ENCODE data around the gene TBC1D3B.
"Not testable (repeated sequence)": the region's sequence is repeated elsewhere in the genome, so short reads cannot be mapped to it uniquely, and the experiment has no call there.

TBC1D3B gene

DNA sequence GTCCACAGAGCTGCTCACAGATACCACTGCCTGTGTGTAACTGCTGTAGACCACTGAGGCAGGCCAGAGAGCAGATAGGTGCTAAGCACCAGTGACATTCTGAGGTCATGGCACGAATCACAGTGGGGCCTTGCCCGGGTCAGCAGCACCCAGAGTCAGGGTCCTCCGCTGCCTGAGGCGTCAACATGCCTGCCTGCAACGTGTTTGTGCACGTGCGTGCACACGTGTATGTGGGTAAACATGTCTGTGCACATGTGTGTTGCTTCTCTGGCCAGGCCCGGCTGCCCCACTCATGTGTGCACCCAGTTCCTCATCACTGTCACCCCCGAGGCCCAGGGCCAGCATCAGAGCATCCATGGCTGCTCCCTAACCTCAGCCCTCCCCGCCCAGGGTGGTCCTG lies at the start of gene TBC1D3B:
TSS of gene TBC1D3B (minus strand) at position 101 of the 400 bp plus-strand sequence. CDS start 1,586 bp downstream, outside the sequence.
- not testable (repeated sequence) for DNase-seq (ENCODE audit: low spot score)

DNA sequence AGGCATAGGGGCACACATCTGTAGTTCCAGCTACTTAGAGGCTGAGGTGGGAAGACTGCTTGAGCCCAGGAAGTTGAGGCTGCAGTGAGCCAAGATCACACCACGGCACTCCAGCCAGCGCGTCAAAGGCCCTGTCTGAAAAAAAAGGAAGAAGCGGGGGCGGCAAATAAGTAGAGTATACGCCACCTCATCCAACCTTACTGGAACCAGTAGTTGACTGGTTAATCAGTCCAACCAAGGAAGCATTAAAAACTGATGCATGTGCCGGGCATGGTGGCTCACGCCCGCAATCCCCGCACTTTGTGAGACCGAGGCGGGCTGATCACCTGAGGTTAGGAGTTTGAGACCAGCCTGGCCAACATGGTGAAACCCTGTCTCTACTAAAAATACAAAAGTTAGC lies 46.5 kb upstream of the TBC1D3B start:
- DNase-seq (ENCODE audit: low spot score) = not testable (repeated sequence)

DNA sequence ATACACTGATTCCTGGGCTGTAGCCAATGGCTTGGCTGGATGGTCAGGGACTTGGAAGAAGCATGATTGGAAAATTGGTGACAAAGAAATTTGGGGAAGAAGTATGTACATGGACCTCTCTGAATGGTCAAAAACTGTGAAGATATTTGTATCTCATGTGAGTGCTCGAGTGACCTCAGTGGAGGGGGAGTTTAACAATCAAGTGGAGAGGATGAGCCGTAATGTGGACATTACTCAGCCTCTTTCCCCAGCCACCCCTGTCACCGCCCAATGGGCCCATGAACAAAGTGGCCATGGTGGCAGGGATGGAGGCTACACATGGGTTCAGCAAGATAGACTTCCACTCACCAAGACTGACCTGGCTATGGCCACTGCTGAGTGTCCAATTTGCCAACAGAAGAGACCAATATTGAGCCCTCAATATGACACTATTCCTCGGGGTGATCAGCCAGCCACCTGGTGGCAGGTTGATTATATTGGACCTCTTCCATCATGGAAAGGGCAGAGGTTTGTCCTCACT lies 45.2 kb upstream of the TBC1D3B start:
- DNase-seq (ENCODE audit: low spot score) = not testable (repeated sequence)

DNA sequence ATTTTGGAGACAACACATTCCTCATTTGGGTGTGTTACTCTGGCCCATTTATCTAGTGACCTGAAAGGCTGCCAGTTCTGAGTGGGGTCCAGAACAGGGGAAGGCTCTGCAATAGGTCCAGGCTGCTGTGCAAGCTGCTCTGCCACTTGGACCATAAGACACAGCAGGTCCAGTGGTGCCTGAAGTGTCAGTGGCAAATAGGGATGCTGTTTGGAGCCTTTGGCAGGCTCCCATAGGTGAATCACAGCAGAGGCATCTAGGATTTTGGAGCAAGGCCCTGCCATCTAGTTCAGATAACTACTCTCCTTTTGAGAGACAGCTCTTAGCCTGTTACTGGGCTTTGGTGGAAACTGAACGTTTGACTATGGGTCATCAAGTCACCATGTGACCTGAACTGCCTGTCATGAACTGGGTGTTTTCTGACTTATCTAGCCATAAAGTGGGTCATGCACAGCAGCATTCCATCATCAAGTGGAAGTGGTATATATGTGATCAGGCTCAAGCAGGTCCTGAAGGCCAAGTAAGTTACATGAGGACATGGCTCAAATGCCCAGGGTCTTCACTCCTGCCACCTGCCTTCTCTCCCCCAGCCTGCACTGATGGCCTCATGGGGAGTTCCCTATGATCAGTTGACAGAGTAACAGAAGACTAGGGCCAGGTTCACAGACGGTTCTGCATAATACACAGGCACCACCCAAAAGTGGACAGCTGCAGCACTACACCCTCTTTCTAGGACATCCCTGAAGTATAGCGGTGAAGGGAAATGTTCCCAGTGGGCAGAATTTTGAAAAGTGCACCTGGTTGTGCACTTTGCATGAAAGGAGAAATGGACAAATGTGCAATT lies 44.5 kb upstream of the TBC1D3B start:
- not testable (repeated sequence) for DNase-seq (ENCODE audit: low spot score)

- not testable (repeated sequence) for DNase-seq (ENCODE audit: low spot score)
Observed at GRCh38 chr17:36219556-36219955, 43.1 kb upstream of the TBC1D3B start.

DNA sequence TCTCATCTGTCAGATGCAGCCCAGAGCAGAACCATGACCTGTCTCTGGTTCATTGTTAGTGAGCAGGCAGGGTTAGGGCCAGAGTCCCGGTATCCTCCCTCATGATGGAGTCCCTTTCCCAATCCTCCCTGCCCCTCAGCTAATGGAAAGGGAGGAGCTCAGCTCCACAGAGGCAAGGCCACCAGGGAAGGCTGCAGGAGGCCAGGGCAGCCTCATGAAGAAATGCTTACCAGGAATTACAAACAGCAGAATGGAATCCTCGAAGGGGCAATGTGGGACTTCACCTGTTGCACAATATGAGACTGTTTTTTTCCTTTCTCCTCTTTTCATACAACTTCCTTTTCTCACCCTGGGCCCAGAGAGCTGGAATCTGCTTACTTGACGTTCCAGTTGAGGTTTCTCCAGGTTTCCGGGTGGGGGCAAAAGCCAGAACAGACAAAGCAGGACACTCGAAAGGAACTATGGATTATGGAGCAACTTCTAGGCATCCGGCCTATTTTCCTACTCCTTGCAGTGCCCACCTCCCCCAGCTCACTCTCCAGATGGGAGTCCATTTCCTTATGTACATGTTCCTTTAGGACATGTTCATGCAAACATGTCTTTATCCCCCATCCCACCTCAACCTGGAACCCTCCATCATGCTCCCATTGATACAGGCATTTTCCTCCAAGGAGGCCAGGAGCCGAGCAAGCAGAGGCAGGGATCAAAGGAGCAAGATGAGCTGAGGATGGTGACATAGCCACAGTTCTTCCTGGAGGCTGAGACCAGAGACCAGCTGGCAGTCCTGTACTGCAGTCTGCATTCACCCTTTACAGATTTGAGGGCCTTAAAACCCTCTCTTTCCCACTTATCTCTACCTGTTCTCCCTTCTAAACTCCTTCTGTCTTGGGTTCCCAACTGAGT lies 39.2 kb upstream of the TBC1D3B start:
- not testable (repeated sequence) for DNase-seq (ENCODE audit: low spot score)

GRCh38 chr17:36214918-36215317 lies 38.5 kb upstream of the TBC1D3B start:
- DNase-seq (ENCODE audit: low spot score) = no peak

DNA sequence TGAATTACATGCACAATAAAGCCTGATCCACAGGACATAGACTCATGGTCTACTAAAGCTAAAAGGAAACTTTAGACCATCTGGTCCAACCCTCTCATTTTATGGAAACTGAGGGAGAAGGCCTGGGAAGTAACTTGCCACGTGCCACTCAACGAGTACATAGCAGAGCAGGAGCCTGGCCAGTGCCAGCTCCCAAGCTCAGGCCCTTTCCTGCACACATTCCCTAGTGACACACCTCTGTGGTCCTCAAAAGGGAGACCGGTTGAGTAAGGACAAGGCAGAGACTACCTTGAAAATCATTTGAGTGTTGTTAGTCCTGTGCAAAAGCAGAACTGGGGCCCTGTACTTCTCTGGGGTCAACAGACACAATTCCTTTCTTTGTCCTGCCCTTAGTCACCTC lies 37.3 kb upstream of the TBC1D3B start:
- no peak for DNase-seq (ENCODE audit: low spot score)

DNA sequence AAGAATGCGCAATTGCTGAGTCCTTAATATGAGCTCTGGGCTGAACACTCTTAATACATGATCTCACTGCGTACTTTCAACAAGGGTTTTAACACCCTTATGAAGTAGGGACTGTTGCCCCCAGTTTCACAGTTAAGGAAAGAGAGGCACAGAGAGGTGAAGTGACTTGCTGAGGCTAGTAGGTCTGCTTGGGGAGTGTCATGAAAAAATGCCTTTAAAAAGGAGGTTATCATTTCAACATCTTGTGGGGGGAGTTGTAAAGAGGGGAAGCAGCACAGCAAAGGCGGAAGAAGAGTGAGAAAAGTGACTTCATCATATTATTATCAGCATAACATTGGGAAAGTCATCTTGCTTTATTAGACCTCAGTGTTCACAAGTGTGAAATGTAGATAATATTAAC lies 36.5 kb upstream of the TBC1D3B start:
- no peak for DNase-seq (ENCODE audit: low spot score)

DNA sequence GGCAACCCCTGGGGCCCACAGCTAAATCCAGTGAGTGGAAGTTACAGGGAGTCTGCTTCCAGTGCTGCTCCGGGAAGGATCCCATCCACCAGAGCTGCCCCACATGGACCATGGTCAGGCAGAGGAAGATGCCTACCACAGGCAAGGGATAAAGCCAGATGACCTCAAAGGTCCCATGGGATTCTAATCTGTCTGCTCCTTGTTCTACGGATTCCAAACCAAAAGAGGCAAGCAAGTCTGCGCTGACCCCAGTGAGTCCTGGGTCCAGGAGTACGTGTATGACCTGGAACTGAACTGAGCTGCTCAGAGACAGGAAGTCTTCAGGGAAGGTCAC lies 35.8 kb upstream of the TBC1D3B start:
- DNase-seq (ENCODE audit: low spot score) = no peak

DNA sequence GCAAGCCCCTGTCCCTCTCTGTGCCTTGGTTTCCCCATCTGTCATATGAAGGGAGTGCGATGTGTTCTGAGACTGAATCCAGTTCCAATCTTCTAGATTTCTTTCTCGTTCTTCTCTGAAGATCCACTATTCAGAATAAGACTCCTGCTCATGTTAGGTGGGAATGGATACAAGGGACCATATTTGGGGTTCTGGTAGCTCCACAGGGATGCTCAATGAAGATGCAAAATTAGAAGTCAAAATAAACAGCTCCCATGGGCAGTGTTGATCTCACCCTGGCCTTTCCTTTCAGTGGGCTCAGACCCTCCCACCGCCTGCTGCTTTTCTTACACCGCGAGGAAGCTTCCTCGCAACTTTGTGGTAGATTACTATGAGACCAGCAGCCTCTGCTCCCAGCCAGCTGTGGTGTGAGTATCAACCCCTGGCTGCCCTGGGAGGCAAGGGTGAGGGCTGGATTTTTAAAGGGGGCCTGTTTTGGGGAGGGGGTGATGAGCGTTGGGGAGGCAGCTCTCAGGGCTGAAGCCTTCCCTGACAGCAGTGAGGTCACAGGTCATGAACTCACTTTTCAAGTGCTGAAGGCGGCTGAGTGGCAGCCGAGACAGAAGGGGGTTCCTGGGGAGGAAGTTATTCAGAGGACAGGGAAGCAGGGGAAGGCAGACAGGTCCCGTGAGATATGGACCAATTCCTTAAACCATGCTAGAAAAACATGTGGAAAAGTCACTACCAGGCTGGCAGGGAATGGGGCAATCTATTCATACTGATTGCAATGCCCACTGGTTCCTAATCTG lies 35.2 kb upstream of the TBC1D3B start:
- DNase-seq (ENCODE audit: low spot score) = not testable (repeated sequence)

DNA sequence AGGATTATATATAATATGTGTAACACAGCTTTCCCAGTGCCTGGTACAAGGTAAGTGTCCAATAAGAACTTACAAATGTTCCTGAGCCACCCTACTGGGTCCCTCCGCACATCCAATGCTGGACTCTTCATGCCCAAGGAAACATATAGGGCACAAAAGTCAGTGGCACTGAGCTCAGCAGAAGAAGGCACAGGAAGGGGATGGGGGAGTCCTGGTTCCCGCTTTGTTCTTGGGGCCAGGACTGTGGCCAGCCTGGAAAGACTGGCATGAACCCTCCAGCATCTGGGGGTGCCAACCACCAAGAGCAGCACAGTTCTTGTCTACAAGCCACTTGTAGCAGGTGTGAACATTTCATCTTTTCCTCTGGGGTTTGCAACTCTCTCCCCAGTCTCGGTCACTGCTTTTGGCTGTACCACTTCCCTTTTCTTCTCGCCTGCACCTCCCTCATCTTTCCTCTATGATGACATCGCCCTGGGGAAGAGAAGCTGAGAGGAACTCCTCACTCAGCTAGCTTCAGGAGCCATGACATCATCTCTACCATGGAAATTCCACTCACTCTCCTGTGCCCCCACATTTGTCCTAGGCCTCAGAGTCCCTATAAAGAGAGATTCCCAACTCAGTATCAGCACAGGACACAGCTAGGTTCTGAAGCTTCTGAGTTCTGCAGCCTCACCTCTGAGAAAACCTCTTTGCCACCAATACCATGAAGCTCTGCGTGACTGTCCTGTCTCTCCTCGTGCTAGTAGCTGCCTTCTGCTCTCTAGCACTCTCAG lies 34.2 kb upstream of the TBC1D3B start, which contains the start of gene CCL4L2:
TSS of gene CCL4L2 (plus strand) at position 625 of the 773 bp plus-strand sequence.
- not testable (repeated sequence) for DNase-seq (ENCODE audit: low spot score)

DNA sequence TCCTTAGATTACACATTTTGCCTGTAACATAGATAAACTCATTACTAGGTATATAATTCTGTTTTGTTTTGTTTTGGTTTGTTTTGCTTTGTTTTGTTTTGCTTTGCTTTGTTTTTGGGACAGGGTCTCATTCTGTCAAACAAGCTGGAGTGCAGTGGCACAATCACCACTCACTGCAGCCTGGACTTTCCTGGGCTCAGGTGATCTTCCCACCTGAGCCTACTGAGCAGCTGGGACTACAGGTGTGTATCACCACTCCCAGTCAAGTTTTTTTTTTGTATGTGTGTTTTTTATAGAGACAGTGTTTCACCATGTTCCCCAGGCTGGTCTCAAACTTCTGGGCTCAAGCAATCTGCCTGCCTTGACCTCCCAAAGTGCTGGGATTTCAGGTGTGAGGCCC lies 33.1 kb upstream of the TBC1D3B start:
- no peak for DNase-seq (ENCODE audit: low spot score)

DNA sequence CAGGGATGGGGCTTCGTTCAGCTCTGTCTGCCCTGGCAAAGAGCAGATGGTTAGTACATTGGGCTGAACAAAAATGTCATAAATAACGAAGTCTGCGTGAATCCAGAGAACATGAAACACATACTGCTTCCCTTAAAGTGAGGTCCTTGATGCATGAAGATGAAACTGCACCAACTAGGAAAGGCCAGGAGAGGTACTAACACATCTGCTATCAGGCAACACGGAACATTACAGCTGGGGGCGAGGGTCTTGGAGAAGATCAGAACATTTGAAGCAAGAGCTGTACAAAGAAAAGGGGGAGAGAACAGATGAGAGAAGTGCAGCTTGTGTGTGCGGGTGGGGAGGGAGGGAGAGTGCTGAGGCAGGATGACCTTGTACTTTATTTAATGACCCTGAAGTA lies 30.9 kb upstream of the TBC1D3B start:
- not testable (repeated sequence) for DNase-seq (ENCODE audit: low spot score)

GRCh38 chr17:36206486-36206821 lies 30.0 kb upstream of the TBC1D3B start:
- DNase-seq (ENCODE audit: low spot score) = not testable (repeated sequence)

DNA sequence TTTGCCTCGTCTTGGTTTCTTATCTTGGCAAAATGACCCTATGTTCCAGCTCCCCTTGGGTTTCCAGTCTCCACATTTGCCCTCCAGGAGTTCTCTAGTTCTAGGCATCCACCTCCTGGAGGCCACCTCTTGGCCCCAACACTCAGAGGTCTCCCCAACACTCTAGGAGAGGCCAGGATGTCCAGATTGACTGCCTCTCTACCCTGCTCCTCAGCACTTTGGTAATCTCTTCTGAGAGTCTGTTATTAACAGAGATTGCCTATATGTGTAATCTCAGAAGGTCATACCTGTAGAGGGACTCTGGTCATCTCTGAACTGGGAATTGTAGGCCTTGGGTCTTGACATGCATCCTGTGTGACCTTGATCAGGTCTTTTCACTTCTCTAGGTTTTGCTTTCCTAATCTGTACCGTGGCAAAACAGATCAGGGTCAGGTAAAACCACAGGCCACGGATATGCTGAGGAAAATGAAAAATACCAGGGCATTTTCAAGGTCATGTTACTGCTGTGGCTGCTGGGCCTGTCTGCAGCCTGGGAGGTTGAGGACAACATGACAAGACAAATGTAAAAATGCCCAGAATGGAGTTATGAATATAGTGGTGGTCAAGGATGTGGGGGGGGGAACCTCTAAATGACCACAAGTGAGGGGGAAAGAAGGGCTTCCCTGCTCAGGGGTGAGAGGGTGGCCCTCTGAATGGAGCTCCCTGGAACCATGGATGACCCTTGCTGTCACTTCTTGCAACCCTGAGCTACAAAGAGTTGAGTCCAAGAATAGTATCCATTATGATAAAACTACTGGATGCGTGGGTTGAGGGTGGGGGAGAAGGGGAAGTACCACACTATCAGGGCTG lies 29.4 kb upstream of the TBC1D3B start:
- no peak for DNase-seq (ENCODE audit: low spot score)

DNA sequence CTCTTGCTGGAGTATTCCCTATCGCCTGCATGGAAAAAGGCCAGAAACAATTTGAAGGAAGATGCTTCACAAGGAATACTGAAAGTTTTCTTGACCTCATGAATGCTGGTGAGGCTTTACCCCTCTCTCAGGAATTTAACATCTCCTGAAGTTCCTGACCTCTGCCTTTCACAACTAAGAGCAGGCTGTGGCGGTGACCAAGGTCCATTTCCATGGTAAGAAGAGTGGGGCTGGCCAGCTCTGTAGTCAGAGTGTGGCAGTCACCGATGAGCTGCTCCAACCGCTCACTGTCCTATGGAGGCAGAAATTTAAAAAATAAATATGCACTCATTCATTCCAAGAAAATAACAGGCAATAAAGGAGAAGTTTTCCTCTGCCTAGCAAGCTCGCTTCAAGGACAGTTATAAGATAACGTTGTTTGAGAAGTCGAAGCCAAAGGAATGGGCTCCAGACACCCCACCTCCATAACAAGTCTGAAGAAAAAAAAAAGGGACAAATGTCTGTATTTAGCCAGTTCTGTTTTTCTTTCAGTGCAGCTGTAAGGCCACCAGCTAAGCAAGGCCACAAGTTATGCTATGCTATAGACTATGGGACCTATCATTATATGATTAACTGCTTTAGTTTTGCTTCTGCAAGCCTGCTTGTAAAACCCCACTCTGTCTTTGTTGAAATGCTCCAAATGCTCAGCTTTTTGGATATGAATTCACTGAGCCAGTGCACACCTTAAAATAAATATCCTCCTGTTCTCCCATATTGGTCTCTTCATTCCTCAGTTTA lies 28.5 kb upstream of the TBC1D3B start:
- DNase-seq (ENCODE audit: low spot score) = no peak

GRCh38 chr17:36203335-36203734 lies 26.9 kb upstream of the TBC1D3B start:
- DNase-seq (ENCODE audit: low spot score) = no peak

DNA sequence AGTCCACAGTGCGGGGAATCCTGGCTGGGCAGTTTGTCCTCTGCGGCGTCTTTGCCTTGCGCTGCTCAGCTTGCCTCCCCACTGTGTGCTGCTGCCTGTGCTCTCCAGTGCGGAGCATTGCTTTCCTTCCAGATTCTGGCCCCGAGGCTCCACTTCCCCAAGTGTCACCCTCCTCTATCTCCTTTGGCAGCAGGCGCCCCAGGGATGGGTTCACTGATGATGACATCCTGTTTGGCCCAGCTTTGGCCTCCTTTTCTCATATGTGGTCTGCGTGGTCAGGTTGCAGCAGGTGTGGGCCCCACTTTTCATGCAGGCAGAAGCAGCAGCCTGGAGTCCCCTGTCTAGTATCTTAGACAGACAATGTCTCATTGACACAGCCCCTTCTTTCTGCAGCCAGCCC lies 25.1 kb upstream of the TBC1D3B start:
- not testable (repeated sequence) for DNase-seq (ENCODE audit: low spot score)
